Thyroid gland (tissue), 4 donors: Measurements from ENCODE around the gene OGFRL1.

Source experiments
- CTCF ChIP-seq, 6 experiments: fragments of 200-600 bp in 3 of 6; fragments of 450-650 bp in 3 of 6; sonication (generic) in 3 of 6; IDR thresholded peaks; one replicate each; pipeline ENCODE4 v1.5.1; 2016 to 2019; ENCODE audit warnings: antibody characterized with exemption in 6 of 6, mild to moderate bottlenecking in 2 of 6, inconsistent platforms in 1 of 6, moderate library complexity in 1 of 6
- POLR2A ChIP-seq, 2 donors: fragments of 450-650 bp; IDR thresholded peaks; one replicate each; pipeline ENCODE4 v1.6.1; 2017; ENCODE audit warnings: antibody characterized with exemption in 2 of 2, mild to moderate bottlenecking in 2 of 2, moderate library complexity in 1 of 2

DNA sequence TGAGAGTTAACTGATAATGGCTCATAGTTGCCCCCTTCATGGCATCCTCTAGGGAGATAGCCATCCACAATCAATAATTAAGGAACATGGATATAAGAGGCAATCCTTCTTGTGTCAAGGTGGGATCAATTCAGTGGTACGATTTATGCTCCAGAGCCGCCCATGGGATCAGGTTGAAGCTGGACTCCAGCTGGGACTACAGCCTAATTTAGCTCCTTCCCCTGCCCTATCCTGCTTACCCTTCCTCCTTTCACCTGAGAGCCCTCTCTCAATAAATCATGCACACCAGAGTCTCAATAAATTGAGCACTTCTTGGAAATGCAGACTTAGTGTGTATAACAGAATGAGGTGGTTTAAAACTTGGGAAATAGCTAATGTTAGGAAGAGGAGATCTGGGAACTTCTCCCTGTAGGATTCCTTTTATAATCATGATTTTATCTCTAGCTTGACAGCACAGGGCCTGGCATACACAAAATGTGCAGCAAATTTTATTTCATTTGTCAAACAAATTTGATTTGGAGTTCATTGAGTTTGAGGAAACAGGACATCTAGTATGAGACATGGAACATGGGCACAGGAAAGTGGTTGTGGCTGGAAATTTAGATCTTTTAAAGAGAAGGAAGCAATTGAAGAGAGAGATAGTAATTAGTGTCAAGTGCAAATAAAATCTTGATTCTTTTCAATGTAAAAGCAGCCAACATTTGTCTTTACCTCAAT is 28.6 kb upstream of the OGFRL1 start:
- TF ChIP-seq CTCF (IDR thresholded peaks at IDR 0.05) (no peak), POLR2A (IDR thresholded peaks at IDR 0.05) (no peak)
